Activated T-helper 2 cell treated with anti-CD3 and anti-CD28 coated beads, Interferon-gamma antibody, Interleukin-2, Interleukin-4, amounts not matched to agents 10 μg/mL and 5 μg/mL and 100 μg/mL, durations not matched to agents 14 hours and 24 hours and 36 hours (primary cell): Measurements from ENCODE around the gene LGR5. TPM values are rescaled to one million over a fixed set of nuclear protein-coding genes. Genes with fewer than 3 reads are reported as not detected.

ENCODE experiments used
- DNase-seq: peaks from one replicate; pipeline ENCODE4 v3.0.0; 2021; ENCODE audit warnings: low spot score
- H3K27ac Mint-ChIP-seq: one replicate; pipeline ENCODE4 v1.8.0; 2021; ENCODE audit warnings: mixed read lengths
- H3K27me3 Mint-ChIP-seq: one replicate; pipeline ENCODE4 v1.8.0; 2021; ENCODE audit warnings: low read depth, mixed read lengths
- H3K36me3 Mint-ChIP-seq: one replicate; pipeline ENCODE4 v1.8.0; 2021; ENCODE audit warnings: low read depth, mixed read lengths
- H3K4me1 Mint-ChIP-seq: one replicate; pipeline ENCODE4 v1.8.0; 2021; ENCODE audit warnings: low read depth, mixed read lengths
- H3K4me3 Mint-ChIP-seq: one replicate; pipeline ENCODE4 v1.8.0; 2021; ENCODE audit warnings: low read depth, mild to moderate bottlenecking, moderate library complexity, mixed read lengths
- H3K9me3 Mint-ChIP-seq: one replicate; pipeline ENCODE4 v1.8.0; 2021; ENCODE audit warnings: mixed read lengths
- intact Hi-C: fragments of 100-400 bp; cut with micrococcal nuclease; formaldehyde crosslinking; loops from one replicate; pipeline ENCODE4 v1.15.1; 2023
- total RNA-seq: library from RNA; stranded (reverse); gene quantifications from 2 replicates; pipeline ENCODE4 v1.2.3, GENCODE V29; 2022

LGR5 gene
- total RNA-seq, 1 donor from 2014 or later: not detected

DNA sequence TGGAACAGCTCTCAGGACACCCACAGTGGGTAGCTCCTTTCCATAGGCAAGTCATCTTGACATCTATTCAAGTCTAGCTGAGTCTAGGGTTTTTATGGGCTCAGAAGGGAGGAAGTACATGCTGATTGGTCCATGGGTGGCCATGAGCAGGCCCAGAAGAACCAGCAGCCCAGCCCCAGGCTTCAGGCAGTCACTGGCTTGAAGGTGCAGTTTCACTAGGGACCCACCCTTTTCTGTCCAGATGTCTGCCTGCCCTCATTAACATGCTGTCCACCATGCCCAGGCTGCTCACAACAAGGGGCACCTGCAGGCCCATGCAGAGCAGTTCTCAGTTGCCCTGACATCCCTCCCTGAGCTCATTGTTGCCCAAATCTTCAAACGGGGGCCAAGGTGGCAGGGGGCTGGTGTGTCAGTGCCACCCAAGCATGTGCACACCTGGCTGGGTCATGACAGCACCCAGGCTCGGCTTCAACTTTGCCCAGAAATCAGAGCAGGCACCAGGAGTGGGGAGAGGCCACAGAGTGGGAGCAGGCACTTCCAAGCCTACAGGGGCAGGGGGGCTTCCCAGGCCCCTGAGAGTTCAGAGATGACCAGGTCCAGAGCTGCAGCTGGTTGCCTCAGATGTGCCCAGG lies 18.7 kb upstream of the LGR5 start:
- Mint-ChIP-seq H3K36me3 (no peaks in the 10 kb centered on the region), H3K4me1 (no peaks in the 10 kb centered on the region), H3K27me3 (peaks cover 4% of the 10 kb centered on the region), H3K27ac (no peak overlapping the region), H3K4me3 (no peak overlapping the region), H3K9me3 (no peaks in the 10 kb centered on the region)
- DNase-seq: no peak
- intact Hi-C loops: no loop called here

DNA sequence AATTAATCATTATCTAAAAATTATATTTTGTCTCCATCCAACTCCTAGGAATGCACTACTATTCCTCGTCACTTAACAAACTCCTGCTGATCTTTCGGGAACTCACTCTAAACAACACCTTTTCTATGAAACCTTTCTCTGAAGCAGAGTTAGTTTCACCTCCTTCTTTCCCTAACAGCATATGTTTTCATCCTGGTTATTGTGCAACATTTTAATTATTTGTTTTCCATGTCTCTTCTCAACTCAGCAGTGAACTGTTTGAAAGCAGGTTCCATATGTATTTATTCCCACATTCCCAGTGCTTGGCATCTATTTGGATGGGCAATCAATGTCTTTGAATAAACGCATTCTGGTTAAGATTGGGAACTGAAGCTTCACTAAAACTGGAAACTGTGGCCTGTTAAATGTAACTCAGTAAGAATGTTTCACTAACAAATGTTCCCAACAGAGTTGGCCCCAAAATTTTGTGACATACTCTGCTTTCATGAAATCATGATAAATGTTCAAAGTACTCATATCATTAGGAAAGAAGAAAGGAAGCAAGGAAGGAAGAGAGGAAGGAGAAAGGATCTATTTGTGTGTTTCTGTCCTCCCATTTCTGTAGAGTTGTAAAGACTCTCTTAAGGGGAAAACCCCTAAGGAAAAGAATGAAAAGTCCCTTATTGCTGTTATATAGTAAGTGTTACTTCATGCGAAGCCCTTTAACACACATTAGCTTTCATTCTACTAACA lies 13.9 kb upstream of the LGR5 start:
- peaks cover 7% of the 10 kb centered on the region for H3K27me3 Mint-ChIP-seq
- intact Hi-C loops: no loop called here
- H3K4me3 Mint-ChIP-seq: no peak overlapping the region

DNA sequence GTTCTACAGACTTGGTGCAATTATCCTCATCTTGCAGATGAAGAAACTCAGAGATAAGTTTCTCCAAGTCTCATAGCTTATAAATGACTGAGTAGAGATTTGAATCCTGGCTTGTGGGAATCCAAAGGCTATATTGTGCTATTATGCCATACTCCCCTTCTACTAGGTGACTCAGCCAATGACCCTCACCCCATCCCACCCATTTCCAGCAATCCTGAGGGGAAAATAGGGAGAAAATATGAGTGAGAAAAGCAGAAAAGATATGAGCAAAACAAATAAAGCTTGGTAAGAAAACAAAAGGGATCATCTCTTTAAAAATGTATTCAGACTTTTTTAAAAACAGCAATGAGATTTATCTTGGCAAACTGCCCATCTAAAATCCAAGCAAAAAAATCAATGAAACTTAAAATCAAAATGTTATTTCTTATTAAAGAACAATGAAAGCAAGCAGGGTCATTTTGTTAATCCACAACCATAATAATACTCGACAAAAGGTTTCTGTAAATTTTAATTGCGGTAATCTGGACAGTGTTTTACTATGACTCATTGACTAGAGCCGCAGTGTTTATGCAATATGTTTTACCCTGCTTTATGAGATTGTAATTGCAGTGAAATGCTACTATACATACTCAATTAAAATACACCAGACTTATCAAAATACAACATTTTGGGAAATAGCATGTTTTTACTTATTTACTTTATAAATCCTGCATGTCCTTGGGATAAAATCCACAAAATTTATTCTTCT lies 13.1 kb upstream of the LGR5 start:
- Mint-ChIP-seq H3K9me3 (no peaks in the 10 kb centered on the region), H3K4me3 (no peak overlapping the region), H3K27me3 (peaks cover 7% of the 10 kb centered on the region), H3K4me1 (no peaks in the 10 kb centered on the region), H3K27ac (no peak overlapping the region), H3K36me3 (no peaks in the 10 kb centered on the region)
- DNase-seq: no peak
- intact Hi-C loops: no loop called here

More for the DNA sequence above, 13.9 kb upstream of the LGR5 start:
- Mint-ChIP-seq H3K36me3 (no peaks in the 10 kb centered on the region), H3K9me3 (no peaks in the 10 kb centered on the region), H3K4me1 (no peaks in the 10 kb centered on the region), H3K27ac (no peak overlapping the region)
- no peak for DNase-seq

DNA sequence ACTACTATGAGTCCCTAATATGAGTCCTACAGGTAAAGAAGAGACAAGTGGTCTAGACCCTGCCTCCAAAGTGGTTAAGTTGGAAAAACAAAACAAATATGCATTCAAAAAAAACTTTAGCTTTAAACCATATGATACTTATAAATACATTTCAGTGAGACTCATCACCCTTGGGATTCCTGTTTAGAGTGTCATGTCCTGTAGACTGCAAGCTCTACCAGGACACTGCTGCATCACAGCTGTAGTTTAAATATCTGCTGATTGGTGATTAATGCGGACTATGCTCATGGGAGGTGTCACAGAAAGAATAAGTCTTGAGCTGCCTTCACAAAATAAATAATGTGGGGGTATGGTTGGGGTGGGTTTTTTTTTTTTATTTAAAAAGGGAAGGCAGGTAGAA lies 8.8 kb upstream of the LGR5 start:
- no peak overlapping the region for H3K4me3 Mint-ChIP-seq

DNA sequence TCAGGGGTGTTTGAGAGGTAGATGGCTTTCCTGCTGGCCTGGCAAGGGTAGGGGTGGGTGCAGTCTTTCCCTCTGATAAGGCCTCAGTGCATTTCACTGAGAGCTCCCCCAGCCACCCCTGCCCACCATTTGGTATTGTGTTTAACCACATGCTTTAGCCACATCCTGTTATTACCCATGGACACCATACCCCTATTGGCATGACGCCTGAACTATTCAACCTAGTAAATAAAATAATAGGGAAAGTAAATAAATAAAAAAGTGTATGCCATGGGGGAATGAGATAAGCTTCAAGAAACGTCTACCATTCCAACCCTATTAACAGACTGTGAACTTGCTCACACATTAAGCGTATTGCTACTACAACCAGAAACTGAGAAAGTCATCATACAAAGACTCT lies 7.6 kb upstream of the LGR5 start:
- no peak overlapping the region for H3K4me3 Mint-ChIP-seq
- DNase-seq: no peak
- H3K9me3 Mint-ChIP-seq: peaks cover 18% of the 10 kb centered on the region
- no peak overlapping the region for H3K27ac Mint-ChIP-seq
- H3K36me3 Mint-ChIP-seq: no peaks in the 10 kb centered on the region
- H3K4me1 Mint-ChIP-seq: no peaks in the 10 kb centered on the region
- H3K27me3 Mint-ChIP-seq: peaks cover 18% of the 10 kb centered on the region
- intact Hi-C loops: no loop called here

More for the DNA sequence above, 8.8 kb upstream of the LGR5 start:
- Mint-ChIP-seq H3K27me3 (peaks cover 13% of the 10 kb centered on the region), H3K9me3 (peaks cover 11% of the 10 kb centered on the region), H3K27ac (no peak overlapping the region), H3K4me1 (no peaks in the 10 kb centered on the region), H3K36me3 (no peaks in the 10 kb centered on the region)
- intact Hi-C loops: no loop called here
- no peak for DNase-seq

DNA sequence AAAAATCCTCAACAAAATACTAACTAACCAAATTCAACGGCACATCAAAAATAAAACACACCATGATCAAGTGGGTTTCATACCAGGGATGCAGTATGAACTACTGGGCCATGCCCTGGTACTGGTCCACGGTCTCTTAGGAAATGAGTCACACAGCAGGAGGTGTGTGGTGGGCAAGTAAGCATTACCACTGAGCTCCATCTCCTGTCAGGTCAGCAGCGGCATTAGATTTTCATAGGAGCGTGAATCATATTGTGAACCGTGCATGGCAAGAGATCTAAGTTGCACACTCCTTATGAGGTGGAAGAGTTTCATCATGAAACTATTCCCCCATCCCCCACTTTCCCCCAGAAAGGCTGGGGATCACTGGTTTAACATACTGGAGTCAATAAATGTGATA lies 6.7 kb upstream of the LGR5 start:
- H3K36me3 Mint-ChIP-seq: no peaks in the 10 kb centered on the region
- H3K4me1 Mint-ChIP-seq: no peaks in the 10 kb centered on the region
- H3K27me3 Mint-ChIP-seq: peaks cover 27% of the 10 kb centered on the region
- H3K9me3 Mint-ChIP-seq: peaks cover 24% of the 10 kb centered on the region
- no peak overlapping the region for H3K27ac Mint-ChIP-seq
- no peak overlapping the region for H3K4me3 Mint-ChIP-seq
- no peak for DNase-seq
- intact Hi-C loops: no loop called here

DNA sequence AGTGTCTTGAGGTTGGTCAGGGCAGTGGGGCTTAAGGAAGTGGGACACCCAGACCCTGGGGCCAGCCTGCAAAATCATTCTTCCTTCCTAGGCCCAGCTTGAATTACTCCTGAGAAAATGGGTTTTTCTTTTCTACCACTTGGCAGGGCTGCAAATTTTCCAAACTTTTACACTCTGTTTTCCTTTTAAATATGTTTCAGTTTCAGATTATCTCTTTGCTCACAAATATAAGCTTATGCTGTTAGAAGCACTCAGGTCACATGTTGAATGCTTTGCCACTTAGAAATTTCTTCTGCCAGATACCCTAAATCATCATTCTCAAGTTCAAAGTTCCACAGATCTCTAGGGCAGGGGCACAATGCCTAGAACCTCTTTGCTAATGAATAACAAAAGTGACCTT lies 2.9 kb upstream of the LGR5 start:
- H3K9me3 Mint-ChIP-seq: peaks cover 24% of the 10 kb centered on the region
- no peak for DNase-seq
- H3K36me3 Mint-ChIP-seq: no peaks in the 10 kb centered on the region
- no peak overlapping the region for H3K27ac Mint-ChIP-seq
- H3K4me3 Mint-ChIP-seq: no peak overlapping the region
- intact Hi-C loops: no loop called here
- peaks cover 16% of the 10 kb centered on the region for H3K4me1 Mint-ChIP-seq
- peaks cover 55% of the 10 kb centered on the region for H3K27me3 Mint-ChIP-seq

DNA sequence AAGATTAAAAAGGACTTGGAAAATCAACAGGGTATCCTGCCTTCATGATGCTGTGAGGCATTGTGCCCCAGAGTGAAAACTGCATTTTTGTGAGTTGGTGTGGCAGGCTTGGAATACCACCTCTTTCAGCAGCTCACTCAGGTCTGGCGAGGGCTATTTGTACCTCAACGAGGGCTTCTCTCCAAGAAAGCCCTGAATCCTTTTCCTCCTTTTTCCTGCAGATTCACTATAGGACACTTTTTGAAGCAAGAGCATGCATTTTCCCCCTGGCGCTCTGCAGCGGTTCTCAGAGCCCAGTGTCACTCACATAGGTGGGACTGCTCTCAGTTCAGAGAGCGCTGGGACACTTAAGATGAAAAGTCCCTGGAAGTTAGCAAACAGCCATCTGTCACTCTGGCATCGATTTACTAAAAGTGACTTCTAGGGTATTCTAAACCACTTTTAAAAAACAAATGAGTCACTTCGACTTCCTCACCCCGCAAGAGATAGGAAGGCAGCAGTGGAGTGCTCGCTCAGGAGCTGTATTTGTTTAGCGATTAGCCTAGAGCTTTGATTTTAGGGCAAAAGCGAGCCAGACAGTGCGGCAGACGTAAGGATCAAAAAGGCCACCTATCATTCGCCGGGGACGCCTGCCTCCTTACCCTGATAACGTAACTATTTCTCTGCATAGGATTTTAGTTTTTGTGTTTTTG lies 782 bp upstream of the LGR5 start:
- H3K27me3 Mint-ChIP-seq: peaks cover 68% of the 10 kb centered on the region
- H3K27ac Mint-ChIP-seq: no peak overlapping the region
- H3K9me3 Mint-ChIP-seq: peaks cover 24% of the 10 kb centered on the region
- peak overlapping the region; percentile 45 for H3K4me3 Mint-ChIP-seq
- no peaks in the 10 kb centered on the region for H3K36me3 Mint-ChIP-seq
- no peak for DNase-seq
- intact Hi-C loops: no loop called here
- H3K4me1 Mint-ChIP-seq: peaks cover 16% of the 10 kb centered on the region

DNA sequence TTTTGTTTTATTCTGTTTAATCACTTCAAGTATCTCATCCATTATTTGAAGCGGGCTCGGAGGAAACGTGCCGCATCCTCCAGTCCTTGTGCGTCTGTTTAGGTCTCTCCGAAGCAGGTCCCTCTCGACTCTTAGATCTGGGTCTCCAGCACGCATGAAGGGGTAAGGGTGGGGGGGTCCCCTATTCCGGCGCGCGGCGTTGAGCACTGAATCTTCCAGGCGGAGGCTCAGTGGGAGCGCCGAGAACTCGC lies 311 bp upstream of the LGR5 start:
- no peaks in the 10 kb centered on the region for H3K36me3 Mint-ChIP-seq
- intact Hi-C loops: no loop called here
- H3K27ac Mint-ChIP-seq: no peak overlapping the region
- peak overlapping the region; percentile 45 for H3K4me3 Mint-ChIP-seq
- DNase-seq: no peak
- peaks cover 24% of the 10 kb centered on the region for H3K9me3 Mint-ChIP-seq
- peaks cover 63% of the 10 kb centered on the region for H3K27me3 Mint-ChIP-seq
- H3K4me1 Mint-ChIP-seq: peaks cover 16% of the 10 kb centered on the region

DNA sequence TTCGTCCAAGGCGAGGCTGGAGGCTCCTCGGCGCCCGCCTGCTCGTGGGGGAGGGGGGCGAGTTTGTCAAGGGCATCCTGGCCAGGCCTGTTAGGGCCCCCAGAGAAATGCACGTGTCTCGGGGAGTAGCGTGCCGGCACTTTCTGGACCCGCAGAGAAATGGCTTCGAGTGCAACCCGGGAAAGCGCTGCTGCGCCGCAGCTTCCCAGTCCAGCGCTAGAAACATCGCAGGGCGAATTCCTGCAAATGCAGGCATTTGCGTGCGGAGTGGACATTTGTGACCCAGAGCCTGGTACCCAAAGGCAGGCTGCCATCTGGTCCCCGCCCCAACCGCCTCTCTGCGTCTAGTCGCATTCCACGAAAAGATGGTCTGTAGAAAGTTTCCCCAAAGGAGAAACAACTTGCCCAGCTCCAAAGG lies 756 bp downstream of the LGR5 start:
- DNase-seq: no peak
- Mint-ChIP-seq H3K4me3 (no peak overlapping the region), H3K27me3 (peaks cover 68% of the 10 kb centered on the region), H3K36me3 (no peaks in the 10 kb centered on the region), H3K27ac (no peak overlapping the region), H3K4me1 (peaks cover 16% of the 10 kb centered on the region), H3K9me3 (peaks cover 18% of the 10 kb centered on the region)
- intact Hi-C loops: no loop called here

DNA sequence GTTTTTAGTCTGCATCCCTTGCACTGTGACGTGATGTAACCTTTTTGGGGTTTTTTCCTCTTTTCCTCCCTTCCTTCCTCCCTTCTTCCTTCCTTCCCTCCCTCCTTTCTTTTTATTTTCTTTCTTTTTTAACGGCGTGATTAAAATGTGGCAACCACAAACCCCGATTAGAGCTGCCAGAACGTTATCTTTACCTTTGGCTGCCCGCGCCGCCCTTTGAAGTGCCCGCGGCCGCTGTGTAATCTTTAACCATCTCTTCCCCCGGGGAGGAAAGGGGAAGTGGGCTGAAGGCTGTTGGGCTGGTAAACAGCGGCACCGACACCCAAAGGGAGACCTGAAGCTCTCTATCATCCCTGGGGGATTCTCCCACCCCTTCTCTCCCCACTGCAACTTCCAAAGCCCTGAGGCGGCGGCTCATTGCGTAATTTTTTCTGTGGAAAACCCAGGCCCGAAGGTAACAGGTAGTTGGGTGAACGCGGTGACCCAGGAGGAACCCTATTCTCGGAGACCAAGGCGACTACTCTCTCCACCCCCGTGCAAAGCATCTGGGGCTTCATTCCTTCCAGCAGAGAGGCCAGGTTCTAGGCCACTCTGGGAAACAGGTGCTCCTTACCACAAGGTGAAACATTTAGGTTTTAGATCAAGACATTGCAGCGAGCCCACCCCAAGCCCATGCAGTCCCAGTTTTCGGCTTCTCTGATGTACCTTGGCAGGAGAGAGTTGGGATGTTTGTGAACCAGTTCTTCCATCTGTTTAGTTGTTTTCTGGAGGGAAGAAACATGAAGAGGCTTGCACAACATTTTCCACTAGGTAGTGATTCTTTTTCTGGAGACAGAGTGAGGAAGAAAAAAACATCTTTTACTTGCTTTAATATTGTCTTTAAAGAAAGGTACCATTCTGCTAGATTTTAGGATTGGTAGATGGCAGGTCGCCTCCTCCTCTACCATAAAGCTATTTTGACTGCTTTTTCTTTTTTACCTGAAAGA lies 1.5 kb downstream of the LGR5 start:
- peak overlapping the region; percentile 65 for H3K4me3 Mint-ChIP-seq
- peaks cover 71% of the 10 kb centered on the region for H3K27me3 Mint-ChIP-seq
- DNase-seq: no peak
- no peaks in the 10 kb centered on the region for H3K36me3 Mint-ChIP-seq
- intact Hi-C loops: no loop called here
- no peak overlapping the region for H3K27ac Mint-ChIP-seq
- peaks cover 16% of the 10 kb centered on the region for H3K4me1 Mint-ChIP-seq
- H3K9me3 Mint-ChIP-seq: peaks cover 11% of the 10 kb centered on the region
